GM23338 (cell line): Measurements from ENCODE around the gene SSTR3. TPM values are rescaled to one million over a fixed set of nuclear protein-coding genes. Genes with fewer than 3 reads are reported as not detected.

Source experiments
- ATAC-seq: fragments of 200-7000 bp; cut with Tn5 transposase; 3 replicates; pipeline ENCODE4 v1.9.1; 2020
- DNase-seq: peaks from one replicate; pipeline ENCODE4 v3.0.0-alpha.2; 2015; ENCODE audit warnings: low spot score
- H2AFZ ChIP-seq: fragments of 200-600 bp; sonication (generic); 2 replicates; pipeline ENCODE4 v1.8.0; 2016; ENCODE audit warnings: antibody characterized with exemption, mild to moderate bottlenecking, moderate library complexity
- H3F3A ChIP-seq: fragments of 200-600 bp; sonication (generic); replicated peaks from 2 replicates; pipeline ENCODE4 v1.8.0; 2017; ENCODE audit warnings: antibody characterized with exemption, mixed run types, low read depth
- H3K27ac ChIP-seq: fragments of 200-600 bp; sonication (generic); 2 replicates; pipeline ENCODE4 v1.6.1; 2016; ENCODE audit warnings: low read depth
- H3K27me3 ChIP-seq: fragments of 200-600 bp; sonication (generic); 2 replicates; pipeline ENCODE4 v1.8.0; 2016; ENCODE audit warnings: mild to moderate bottlenecking, mixed run types, moderate library complexity; ENCODE audit not compliant: insufficient read depth
- H3K36me3 ChIP-seq: fragments of 200-600 bp; sonication (generic); 2 replicates; pipeline ENCODE4 v1.8.0; 2016; ENCODE audit warnings: mild to moderate bottlenecking; ENCODE audit not compliant: insufficient read depth
- H3K4me1 ChIP-seq: fragments of 200-600 bp; sonication (generic); 2 replicates; pipeline ENCODE4 v1.8.0; 2016; ENCODE audit warnings: mild to moderate bottlenecking, moderate library complexity; ENCODE audit not compliant: insufficient read depth
- H3K4me2 ChIP-seq: fragments of 200-600 bp; sonication (generic); 2 replicates; pipeline ENCODE4 v1.7.1; 2017; ENCODE audit warnings: mixed run types
- H3K4me3 ChIP-seq: fragments of 200-600 bp; sonication (generic); 2 replicates; pipeline ENCODE4 v1.6.1; 2016; ENCODE audit warnings: mixed run types
- H3K79me2 ChIP-seq: fragments of 200-600 bp; sonication (generic); replicated peaks from 2 replicates; pipeline ENCODE4 v1.8.0; 2017; ENCODE audit warnings: mild to moderate bottlenecking; ENCODE audit not compliant: insufficient read depth
- H3K9me2 ChIP-seq: fragments of 200-600 bp; sonication (generic); 2 replicates; pipeline ENCODE4 v1.8.0; 2017; ENCODE audit not compliant: insufficient read depth
- H4K20me1 ChIP-seq: fragments of 200-600 bp; sonication (generic); replicated peaks from 2 replicates; pipeline ENCODE4 v1.8.0; 2017; ENCODE audit warnings: mild to moderate bottlenecking; ENCODE audit not compliant: insufficient read depth
- H3K27ac Mint-ChIP-seq: 2 replicates; pipeline ENCODE4 v1.8.0; 2020; ENCODE audit warnings: inconsistent platforms, mild to moderate bottlenecking, moderate library complexity, mixed read lengths
- H3K27me3 Mint-ChIP-seq: 3 replicates; pipeline ENCODE4 v1.8.0; 2022; ENCODE audit warnings: low read depth, mild to moderate bottlenecking, moderate library complexity, mixed read lengths, inconsistent platforms; ENCODE audit not compliant: insufficient read depth, poor library complexity
- H3K36me3 Mint-ChIP-seq: 3 replicates; pipeline ENCODE4 v1.8.0; 2021; ENCODE audit warnings: low read depth, mild to moderate bottlenecking, inconsistent platforms, moderate library complexity, mixed read lengths
- H3K4me1 Mint-ChIP-seq: 3 replicates; pipeline ENCODE4 v1.8.0; 2020; ENCODE audit warnings: mild to moderate bottlenecking, inconsistent platforms, mixed read lengths
- H3K4me3 Mint-ChIP-seq: 3 replicates; pipeline ENCODE4 v1.8.0; 2021; ENCODE audit warnings: moderate library complexity, mild to moderate bottlenecking, inconsistent platforms, mixed read lengths
- H3K9me3 Mint-ChIP-seq: 3 replicates; pipeline ENCODE4 v1.8.0; 2020; ENCODE audit warnings: moderate library complexity, mild to moderate bottlenecking, inconsistent platforms, mixed read lengths
- CREB1 ChIP-seq: fragments of 250-450 bp; sonication (Bioruptor Pico); IDR thresholded peaks from 2 replicates; pipeline ENCODE4 v1.5.0; 2020; ENCODE audit warnings: low read depth, mild to moderate bottlenecking, moderate library complexity
- CTCF ChIP-seq, 2 experiments: fragments of 200-600 bp in 1 of 2; sonication (generic) in 1 of 2; conservative IDR thresholded peaks; 2 replicates each; pipeline versions ENCODE4 v1.5.1 to v1.6.1; 2016 to 2017; ENCODE audit warnings: antibody characterized with exemption in 2 of 2, low read depth in 2 of 2, mild to moderate bottlenecking in 2 of 2, moderate library complexity in 1 of 2
- EZH2 ChIP-seq: fragments of 200-600 bp; sonication (generic); IDR thresholded peaks from one replicate; pipeline ENCODE4 v1.8.0; 2017; ENCODE audit warnings: antibody characterized with exemption, mild to moderate bottlenecking, low read depth; ENCODE audit not compliant: unreplicated experiment
- JUNB ChIP-seq: IDR thresholded peaks from one replicate; pipeline ENCODE4 v1.6.1; 2016; ENCODE audit warnings: antibody characterized with exemption; ENCODE audit not compliant: unreplicated experiment
- NANOG ChIP-seq: IDR thresholded peaks from 2 replicates; pipeline ENCODE4 v1.6.1; 2016; ENCODE audit warnings: antibody characterized with exemption, borderline replicate concordance
- REST ChIP-seq: IDR thresholded peaks from one replicate; pipeline ENCODE4 v1.6.1; 2018; ENCODE audit warnings: antibody characterized with exemption; ENCODE audit not compliant: unreplicated experiment
- STAT1 ChIP-seq: IDR thresholded peaks from one replicate; pipeline ENCODE4 v1.6.1; 2016; ENCODE audit warnings: antibody characterized with exemption; ENCODE audit not compliant: unreplicated experiment
- ZNF114 ChIP-seq: fragments of 250-450 bp; sonication (Bioruptor Pico); IDR thresholded peaks from 2 replicates; pipeline ENCODE4 v1.5.0; 2020; ENCODE audit warnings: mild to moderate bottlenecking, moderate library complexity
- ZNF331 ChIP-seq: fragments of 250-450 bp; sonication (Bioruptor Pico); IDR thresholded peaks from 2 replicates; pipeline ENCODE4 v1.5.0; 2020; ENCODE audit warnings: low read depth, mild to moderate bottlenecking, moderate library complexity
- polyA plus RNA-seq: library from polyadenylated mRNA; unstranded; fragments of >200 nt; fragmentation: Nextera tagmentation; extraction: Ambion mirVana; gene quantifications from 2 replicates; pipeline ENCODE4 v1.2.1, GENCODE V29; 2016
- total RNA-seq: library from RNA; depleted of rRNA; stranded (reverse); fragments of >200 nt; shearing (Covaris generic); gene quantifications from 2 replicates; pipeline ENCODE4 v1.2.3, GENCODE V29; 2014

SSTR3 gene
- total and polyA plus RNA-seq, 2 experiments from 2014 or later, result 0.66 TPM; not detected in 1

GRCh38 chr22:37255558-37256006 lies 43.3 kb upstream of the SSTR3 start:
- peaks cover 6% of the 10 kb centered on the region for H3K27me3 ChIP-seq
- DNase-seq, result no peak
- H3K4me3 Mint-ChIP-seq, result no peak overlapping the region
- no peak for ATAC-seq
- H4K20me1 ChIP-seq, result no peaks in the 10 kb centered on the region
- H3K27ac Mint-ChIP-seq, result no peak overlapping the region
- no peak overlapping the region for H2AFZ ChIP-seq
- H3K4me1 Mint-ChIP-seq, result peaks cover 26% of the 10 kb centered on the region
- no peaks in the 10 kb centered on the region for H3K9me2 ChIP-seq
- no peaks in the 10 kb centered on the region; the same call in 1 of the 3 replicates for H3K9me3 Mint-ChIP-seq
- no peak for TF ChIP-seq JUNB
- TF ChIP-seq ZNF331, result no peak
- TF ChIP-seq ZNF114 (CRISPR knock-in tag), result no peak
- no peak for TF ChIP-seq STAT1
- TF ChIP-seq CTCF (conservative IDR thresholded peaks at IDR 0.05; ENCODE audit: low read depth in 2 of 2), result no peak
- TF ChIP-seq EZH2, result no peak
- no peak for TF ChIP-seq NANOG
- no peak for TF ChIP-seq CREB1 (CRISPR knock-in tag)
- no peak for TF ChIP-seq REST
- no peaks in the 10 kb centered on the region for H3K36me3 ChIP-seq
- no peaks in the 10 kb centered on the region for H3F3A ChIP-seq
- H3K27ac ChIP-seq, result no peak overlapping the region
- H3K79me2 ChIP-seq, result no peaks in the 10 kb centered on the region
- H3K4me2 ChIP-seq, result no peak overlapping the region
- H3K4me3 ChIP-seq, result no peak overlapping the region
- H3K4me1 ChIP-seq, result peaks cover 15% of the 10 kb centered on the region; the same call in 1 of the 2 replicates
- peaks cover 19% of the 10 kb centered on the region for H3K27me3 Mint-ChIP-seq
- H3K36me3 Mint-ChIP-seq, result no peaks in the 10 kb centered on the region

- Mint-ChIP-seq H3K36me3 (no peaks in the 10 kb centered on the region), H3K27ac (no peak overlapping the region), H3K4me1 (peaks cover 30% of the 10 kb centered on the region), H3K9me3 (no peaks in the 10 kb centered on the region; the same call in 1 of the 3 replicates), H3K4me3 (no peak overlapping the region), H3K27me3 (peaks cover 13% of the 10 kb centered on the region)
- Histone ChIP-seq H2AFZ (no peak overlapping the region), H3K4me2 (no peak overlapping the region), H3K4me3 (no peak overlapping the region), H3K36me3 (no peaks in the 10 kb centered on the region), H3K27me3 (peaks cover 2% of the 10 kb centered on the region), H3K27ac (no peak overlapping the region), H3K79me2 (no peaks in the 10 kb centered on the region), H4K20me1 (no peaks in the 10 kb centered on the region), H3F3A (no peaks in the 10 kb centered on the region), H3K9me2 (no peaks in the 10 kb centered on the region), H3K4me1 (peaks cover 15% of the 10 kb centered on the region; the same call in 1 of the 2 replicates)
- ATAC-seq, result no peak
- DNase-seq, result no peak
- no peak for TF ChIP-seq CTCF (conservative IDR thresholded peaks at IDR 0.05; ENCODE audit: low read depth in 2 of 2)
These were observed 42.6 kb upstream of the SSTR3 start for GRCh38 chr22:37254867-37255233.
